ENCODE data around the gene HOPX. TPM values are rescaled to one million over a fixed set of nuclear protein-coding genes. Genes with fewer than 3 reads are reported as not detected.

HOPX gene
- total and polyA plus RNA-seq, 8 donors, result 0.43 to 29.3 (median 4.9) TPM

DNA sequence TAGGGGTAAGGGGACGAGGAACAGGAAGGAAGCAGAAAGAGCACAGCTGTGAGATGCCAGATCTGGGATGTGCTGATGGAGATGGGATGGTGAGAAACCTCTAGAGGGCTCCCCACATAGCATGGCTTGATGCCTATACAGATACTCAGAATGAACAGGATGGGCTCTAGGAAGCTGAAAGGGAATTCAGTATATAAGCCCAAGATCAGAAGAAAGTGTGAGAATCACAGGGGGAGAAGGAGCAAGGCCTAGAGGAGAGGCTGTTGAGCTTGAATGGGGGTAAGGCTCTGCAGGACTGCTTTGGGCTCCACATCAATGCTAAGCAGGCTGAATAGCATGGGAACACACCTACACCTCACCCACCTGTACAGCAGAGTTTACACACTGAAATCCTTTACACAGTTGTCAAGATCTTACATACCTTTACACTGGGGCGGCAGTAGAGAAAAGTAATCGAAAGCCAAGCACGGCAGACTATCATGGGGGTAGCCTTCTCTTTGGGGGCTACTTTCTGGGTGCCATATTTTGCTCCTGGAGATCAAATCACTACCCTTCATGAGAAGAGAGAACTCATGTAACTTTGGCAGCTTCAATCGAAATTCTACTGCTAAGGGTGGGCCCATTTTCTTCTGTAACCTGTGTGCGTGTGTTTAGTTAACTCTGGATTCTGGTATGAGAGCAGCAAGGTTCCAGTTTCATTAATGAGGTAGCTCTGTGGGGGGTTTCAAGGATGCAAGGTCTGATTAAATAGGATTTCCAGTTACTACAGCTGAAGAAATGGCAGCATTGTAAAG, 30.6 kb downstream of the HOPX start:
- TF ChIP-seq, protein P1, sequence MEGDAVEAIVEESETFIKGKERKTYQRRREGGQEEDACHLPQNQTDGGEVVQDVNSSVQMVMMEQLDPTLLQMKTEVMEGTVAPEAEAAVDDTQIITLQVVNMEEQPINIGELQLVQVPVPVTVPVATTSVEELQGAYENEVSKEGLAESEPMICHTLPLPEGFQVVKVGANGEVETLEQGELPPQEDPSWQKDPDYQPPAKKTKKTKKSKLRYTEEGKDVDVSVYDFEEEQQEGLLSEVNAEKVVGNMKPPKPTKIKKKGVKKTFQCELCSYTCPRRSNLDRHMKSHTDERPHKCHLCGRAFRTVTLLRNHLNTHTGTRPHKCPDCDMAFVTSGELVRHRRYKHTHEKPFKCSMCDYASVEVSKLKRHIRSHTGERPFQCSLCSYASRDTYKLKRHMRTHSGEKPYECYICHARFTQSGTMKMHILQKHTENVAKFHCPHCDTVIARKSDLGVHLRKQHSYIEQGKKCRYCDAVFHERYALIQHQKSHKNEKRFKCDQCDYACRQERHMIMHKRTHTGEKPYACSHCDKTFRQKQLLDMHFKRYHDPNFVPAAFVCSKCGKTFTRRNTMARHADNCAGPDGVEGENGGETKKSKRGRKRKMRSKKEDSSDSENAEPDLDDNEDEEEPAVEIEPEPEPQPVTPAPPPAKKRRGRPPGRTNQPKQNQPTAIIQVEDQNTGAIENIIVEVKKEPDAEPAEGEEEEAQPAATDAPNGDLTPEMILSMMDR (IDR thresholded peaks at IDR 0.05), result no peak
- intact Hi-C loops (cut with DNase I), result no loop called here
- peaks cover 0 to 13% (median 0%) of the 10 kb centered on the region in 4 donors for H3K27me3 ChIP-seq
- peaks cover 0 to 3% (median 0%) of the 10 kb centered on the region in 3 donors for H3K4me1 ChIP-seq
- 57 to 59% methylated on average over 6 of the region's 6 CpGs for WGBS, 2 donors
- FAIRE-seq (no peak), DNase-seq (no peak), ATAC-seq (no peak)
- H3K36me3 ChIP-seq, result no peaks in the 10 kb centered on the region
- H3K27ac ChIP-seq, result no peak overlapping the region
- H3K9me3 ChIP-seq, result no peaks in the 10 kb centered on the region
- no peak overlapping the region for H3K4me3 ChIP-seq

- no peaks in the 10 kb centered on the region for H3K4me1 ChIP-seq
- H3K27ac ChIP-seq, result no peak overlapping the region
- no peak for DNase-seq
- H3K9me3 ChIP-seq, result no peaks in the 10 kb centered on the region
- TF ChIP-seq, protein P1 (IDR thresholded peaks at IDR 0.05), result no peak
- FAIRE-seq, result no peak
- no peak overlapping the region for H3K4me3 ChIP-seq
- WGBS, 2 donors, result 71 to 80% methylated on average over 5 of the region's 5 CpGs
- no peaks in the 10 kb centered on the region for H3K36me3 ChIP-seq
- intact Hi-C loops (cut with DNase I), result no loop called here
- no peak for ATAC-seq
- peaks cover 0 to 9% (median 0%) of the 10 kb centered on the region in 4 donors for H3K27me3 ChIP-seq
Measured at GRCh38 chr4:56649445-56650261, 31.4 kb downstream of the HOPX start.

GRCh38 chr4:56648824-56649151, 32.3 kb downstream of the HOPX start:
- ATAC-seq (no peak), FAIRE-seq (no peak), DNase-seq (no peak)
- Histone ChIP-seq H3K4me3 (no peak overlapping the region), H3K36me3 (no peaks in the 10 kb centered on the region), H3K4me1 (no peaks in the 10 kb centered on the region), H3K27me3 (peaks cover 0 to 9% (median 0%) of the 10 kb centered on the region in 4 donors), H3K27ac (no peak overlapping the region), H3K9me3 (no peaks in the 10 kb centered on the region)
- TF ChIP-seq, protein P1 (IDR thresholded peaks at IDR 0.05), result no peak
- intact Hi-C loops (cut with DNase I), result no loop called here

DNA sequence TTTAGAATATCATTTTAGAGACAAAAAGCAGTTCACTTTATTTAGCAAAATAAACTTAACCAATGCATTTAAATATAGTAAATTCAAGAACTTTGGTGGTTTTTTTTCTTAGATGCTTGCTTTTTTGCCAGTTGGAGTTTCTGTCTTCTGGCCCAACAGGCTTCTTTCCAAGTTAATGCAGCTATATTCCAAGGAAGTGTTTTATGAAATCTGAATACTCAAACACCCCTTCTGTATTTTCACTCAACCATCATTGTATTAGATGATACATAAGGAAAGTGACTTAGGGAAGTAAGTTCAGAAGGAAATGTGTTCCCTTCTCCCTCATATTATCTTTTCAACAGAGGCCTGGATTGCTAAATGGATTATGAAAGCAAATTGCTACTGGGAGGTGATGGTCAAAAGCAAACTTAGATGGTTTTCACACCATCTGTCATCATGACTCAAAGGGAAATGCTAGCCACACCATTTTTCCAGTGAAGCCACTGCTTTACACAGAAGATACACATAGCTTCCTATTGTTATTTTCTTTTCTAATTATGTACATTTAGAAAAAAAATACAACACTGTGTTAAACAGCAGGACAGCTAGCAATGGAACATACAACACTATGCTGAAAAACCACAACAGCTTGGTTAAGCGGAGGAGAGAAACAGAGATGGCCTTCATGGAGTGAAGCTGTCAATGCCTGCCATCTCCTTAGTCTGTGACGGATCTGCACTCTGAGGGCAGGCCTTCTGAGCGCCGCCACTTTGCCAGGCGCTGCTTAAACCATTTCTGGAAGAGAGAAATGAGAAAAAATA, 32.9 kb downstream of the HOPX start:
- Histone ChIP-seq H3K4me3 (no peak overlapping the region), H3K4me1 (no peaks in the 10 kb centered on the region), H3K36me3 (no peaks in the 10 kb centered on the region), H3K27me3 (peaks cover 0 to 9% (median 0%) of the 10 kb centered on the region in 4 donors), H3K9me3 (no peaks in the 10 kb centered on the region), H3K27ac (no peak overlapping the region)
- ATAC-seq, result peak in 1 of 4 donors; percentile 60
- intact Hi-C loops (cut with DNase I), result no loop called here
- WGBS, 2 donors, result 75 to 89% methylated on average over 5 of the region's 5 CpGs
- TF ChIP-seq, protein P1 (IDR thresholded peaks at IDR 0.05), result no peak
- no peak for FAIRE-seq
- DNase-seq, result no peak
